UCSD-AML1 (cell line): Measurements from ENCODE around the gene MTMR8.
"Not testable (repeated sequence)": the region's sequence is repeated elsewhere in the genome, so short reads cannot be mapped to it uniquely, and the experiment has no call there.

Experiments
- DNase-seq: peaks from one replicate; lab custom pipeline; 2025; ENCODE audit not compliant: unreplicated experiment; lab: John Stamatoyannopoulos, UW

The MTMR8 gene

DNA sequence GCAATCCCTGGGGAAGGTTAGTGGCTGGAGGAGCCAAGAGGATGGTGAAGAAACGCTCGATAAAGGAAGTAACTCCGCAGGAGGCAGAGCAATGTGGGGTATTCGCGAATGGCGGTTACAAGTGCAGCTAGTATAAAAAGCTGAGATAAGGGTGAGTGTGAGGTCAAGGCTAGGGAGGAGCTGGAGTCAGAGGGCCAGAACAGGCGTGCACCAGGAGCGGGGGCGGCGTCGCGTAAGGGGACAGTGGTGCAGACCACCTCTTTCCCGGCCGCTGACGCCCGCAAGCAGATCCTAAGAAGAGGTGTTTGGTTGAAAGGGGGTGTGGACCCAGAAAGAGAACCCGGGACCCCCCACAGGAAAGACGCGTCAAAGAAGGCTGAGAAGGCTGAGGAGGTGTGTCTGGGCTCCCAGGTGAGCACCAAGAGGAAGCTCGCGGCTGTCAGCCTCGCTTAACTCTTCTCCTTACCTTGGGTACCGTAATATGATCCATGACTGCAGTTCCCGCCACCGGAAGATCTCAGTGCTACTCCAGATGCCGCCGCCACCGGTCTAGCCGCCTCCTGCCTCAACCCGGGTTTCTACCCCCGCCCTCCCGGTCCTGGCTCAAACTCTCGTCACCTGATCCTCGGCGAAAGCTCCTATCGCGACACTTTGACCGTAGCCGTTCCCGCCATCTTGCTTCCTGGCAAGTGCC, at the start of gene MTMR8:
Gene MTMR8, minus strand, starts transcription at position 579 of the 694 bp plus-strand sequence. Its CDS starts 89 bp downstream, at position 490.
- DNase-seq = peak; percentile 62

DNA sequence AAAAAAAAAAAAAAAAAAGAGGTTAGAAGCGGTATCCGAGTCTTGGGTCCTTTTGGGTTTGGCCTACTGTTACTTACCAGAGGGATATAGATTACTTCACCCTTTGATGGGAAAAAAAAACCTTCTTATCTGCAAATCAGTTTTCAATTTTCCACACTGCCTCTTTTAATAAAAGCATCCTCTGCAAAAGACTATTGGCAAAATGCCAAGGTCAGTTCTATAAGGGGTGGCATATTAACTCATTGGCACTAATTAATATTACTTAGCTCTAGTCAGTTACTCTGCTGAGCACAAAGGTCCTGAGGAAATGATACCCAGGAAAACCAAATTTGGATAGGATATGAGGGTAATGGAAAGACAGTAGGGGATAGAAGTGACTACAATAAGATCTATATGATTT, 44.3 kb upstream of the MTMR8 start:
- no peak for DNase-seq

DNA sequence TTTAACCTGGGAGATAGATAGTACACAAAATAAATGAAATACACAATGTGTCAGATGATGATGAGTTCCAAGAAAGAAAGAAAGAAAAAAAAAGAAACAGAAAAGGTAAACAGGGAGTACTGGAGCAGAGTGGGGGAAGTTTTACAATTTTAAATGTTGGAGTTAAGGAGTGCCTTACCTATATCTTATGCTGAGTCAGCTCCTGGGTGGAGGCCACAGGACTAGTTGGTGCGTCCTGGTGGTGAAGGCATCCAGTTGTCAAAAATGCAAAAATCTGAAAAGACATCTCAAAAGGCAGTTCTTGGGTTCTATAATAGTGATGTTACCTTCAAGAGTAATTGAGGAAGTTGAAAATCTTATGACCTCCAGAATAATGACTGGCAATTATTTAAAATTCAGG, 42.4 kb upstream of the MTMR8 start:
- DNase-seq = no peak

DNA sequence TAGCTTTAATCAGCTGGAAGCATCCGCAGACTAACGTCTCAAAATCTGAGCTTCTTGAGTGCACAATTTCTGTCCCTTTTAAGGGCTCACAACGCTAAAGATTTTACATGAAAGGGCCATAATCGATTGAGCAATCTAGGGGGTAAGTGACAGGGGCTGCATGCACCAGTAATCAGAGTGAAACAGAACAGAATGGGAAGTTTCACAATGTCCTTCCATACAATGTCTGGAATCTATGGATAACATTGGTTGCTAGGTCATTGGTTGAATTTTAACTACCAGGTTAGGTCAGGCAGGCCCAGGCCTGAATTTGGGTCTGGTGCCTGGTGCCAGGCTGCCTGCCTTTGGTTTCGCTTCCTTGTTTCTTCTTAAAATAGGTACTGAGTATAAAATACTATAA, 42.0 kb upstream of the MTMR8 start:
- no peak for DNase-seq

DNA sequence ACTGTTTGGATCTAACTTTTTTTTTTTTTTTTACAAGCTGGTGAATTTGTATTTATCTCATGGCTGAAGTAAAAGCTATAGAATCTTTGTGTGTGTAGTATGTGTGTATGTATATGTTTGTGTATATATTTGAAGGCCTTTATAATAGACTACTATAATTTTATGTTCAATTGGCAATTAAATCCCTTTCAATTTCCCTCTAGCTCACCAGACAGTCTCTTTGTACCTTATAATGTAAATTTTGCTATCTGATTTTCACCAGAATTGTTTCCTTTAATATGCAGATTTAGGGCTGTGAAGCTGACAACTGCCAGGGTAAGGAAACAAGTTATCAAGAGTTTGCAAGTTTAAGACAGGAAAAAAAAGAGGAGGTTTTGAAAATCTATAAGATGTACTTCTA, 33.1 kb upstream of the MTMR8 start:
- DNase-seq = no peak

DNA sequence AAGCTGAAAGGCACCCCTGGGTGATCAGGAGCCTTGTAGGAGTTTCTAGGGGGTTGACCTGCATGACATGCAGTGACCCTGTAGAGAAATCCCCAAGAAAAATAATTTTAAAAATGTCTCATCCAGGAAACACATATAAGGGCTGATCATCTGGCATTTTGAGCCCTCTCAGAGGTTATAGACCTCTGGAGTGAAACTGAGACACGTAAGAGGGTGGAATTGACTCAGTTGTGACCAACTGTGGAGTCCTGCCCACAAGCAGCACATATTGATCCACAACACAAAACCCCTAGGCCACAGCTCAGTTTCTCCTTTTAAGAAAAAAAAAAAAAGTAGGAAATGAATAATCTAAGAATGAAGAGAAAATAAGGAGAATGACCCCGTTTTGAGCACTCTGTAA, 32.5 kb upstream of the MTMR8 start:
- no peak for DNase-seq

DNA sequence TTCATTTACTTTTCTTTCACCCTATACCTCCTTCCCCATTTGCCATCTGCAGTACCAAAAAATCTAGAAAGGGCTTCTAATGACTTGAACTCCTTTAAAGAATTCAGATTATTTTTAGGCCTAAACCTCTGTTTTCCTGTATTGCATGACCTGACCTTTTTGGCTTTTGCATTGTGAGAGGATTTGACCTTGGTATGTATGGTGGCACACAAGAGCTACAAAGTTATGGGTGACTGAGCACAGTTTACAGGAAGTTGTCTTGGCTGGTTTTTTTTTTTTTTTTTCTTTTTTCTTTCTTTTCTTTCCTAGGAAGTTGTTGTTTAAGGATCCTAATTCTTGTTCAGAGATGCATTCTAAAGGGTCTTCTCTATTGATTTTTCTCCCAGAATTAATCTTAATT, 32.0 kb upstream of the MTMR8 start:
- no peak for DNase-seq

DNA sequence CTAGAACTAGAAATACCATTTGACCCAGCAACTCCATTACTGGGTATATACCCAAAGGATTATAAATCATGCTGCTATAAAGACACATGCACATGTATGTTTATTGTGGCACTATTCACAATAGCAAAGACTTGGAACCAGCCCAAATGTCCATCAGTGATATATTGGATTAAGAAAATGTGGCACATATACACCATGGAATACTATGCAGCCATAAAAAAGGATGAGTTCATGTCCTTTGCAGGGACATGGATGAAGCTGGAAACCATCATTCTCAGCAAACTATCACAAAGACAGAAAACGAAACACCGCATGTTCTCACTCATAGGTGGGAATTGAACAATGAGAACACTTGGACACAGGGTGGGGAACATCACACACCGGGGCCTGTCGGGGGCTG, 14.5 kb upstream of the MTMR8 start:
- DNase-seq = not testable (repeated sequence)

DNA sequence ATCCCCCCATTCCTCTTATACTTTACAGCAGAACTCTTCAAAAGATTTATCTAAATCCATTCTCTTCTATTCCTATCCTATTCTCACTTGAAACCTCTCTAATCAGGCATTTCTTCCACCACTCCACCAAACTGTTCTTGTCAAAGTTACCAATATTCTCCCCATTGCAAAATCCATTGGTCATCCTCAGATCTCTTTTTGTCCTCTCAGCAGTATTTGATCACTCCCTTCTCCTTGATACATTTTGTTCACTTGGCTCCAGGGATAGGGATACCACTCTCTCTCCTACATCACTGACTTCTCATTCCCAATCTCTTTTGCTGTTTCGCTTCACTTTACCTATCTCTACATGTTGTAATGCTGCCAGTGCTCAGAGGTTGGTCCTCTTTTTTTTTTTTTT, 2.8 kb upstream of the MTMR8 start:
- DNase-seq = no peak

DNA sequence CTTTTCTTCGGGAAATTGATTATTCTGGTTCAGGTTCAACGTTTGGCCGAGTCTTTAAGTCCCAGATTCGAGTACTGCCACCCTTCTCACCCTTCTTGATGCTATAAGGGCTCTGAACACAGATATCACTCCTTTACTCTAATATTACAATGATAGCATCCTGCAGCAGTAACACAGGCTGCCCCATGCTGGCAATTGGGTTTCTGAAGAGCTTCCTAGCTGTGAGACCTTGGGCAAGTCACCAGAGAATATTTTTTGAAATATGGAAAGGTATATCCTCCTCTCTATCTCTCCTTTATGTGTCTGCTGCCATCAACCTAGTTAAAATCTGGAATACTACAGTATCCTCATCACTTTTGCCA, 297 bp upstream of the MTMR8 start:
- no peak for DNase-seq

DNA sequence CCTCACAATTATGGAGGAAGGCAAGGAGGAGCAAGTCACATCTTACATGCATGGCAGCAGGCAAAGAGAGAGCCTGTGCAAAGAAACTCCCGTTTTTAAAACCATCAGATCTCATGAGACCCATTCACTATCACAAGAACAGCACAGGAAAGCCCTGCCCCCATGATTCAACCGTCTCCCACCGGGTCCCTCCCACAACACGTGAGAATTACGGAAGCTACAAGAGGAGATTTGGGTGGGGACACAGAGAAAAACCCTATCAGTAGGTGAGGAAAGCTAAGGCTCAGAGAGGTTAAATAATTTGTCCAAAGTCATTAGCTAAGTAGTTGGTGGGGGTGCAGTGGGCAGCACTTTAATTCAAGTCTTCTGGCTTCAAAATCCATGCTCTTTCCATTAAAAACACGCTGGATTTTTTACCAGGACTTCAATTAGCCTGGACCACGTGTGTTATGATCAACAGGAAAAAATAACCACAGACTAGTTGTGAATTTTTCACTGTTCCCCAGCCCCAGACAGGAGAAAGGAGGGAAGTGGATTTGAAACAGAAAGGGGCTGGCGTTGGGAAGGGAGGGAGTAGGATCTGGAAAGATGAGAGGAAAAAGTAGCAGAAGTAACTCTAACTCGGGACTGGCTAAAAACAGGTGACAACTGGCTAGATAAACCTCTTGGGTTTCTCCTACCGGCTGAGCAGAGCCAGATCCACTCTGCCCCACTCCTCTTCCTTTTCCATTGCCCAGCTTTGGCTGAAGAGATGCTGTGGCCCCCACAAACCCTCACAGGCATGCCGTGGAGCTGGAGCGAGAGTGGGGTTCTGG, 986 bp downstream of the MTMR8 start:
- no peak for DNase-seq

DNA sequence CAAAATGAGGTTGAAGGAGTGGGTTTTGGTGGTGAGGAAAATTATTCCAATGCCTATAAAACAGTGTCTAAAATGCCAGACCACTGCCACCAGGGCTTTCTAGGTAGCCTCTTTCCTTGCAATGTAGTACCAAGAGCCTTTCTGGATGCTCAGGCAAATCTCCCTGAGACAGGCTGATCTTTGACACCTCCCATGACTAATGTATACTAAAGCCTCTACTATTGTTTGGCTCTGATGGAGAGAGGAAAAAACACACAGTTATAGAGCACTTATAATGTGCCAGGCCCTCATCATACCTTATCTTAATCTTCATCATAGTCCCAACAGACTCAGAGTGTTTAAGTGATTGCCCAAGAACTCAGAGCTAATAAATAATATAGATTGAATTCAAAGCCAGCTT, 5.8 kb downstream of the MTMR8 start:
- DNase-seq = no peak

DNA sequence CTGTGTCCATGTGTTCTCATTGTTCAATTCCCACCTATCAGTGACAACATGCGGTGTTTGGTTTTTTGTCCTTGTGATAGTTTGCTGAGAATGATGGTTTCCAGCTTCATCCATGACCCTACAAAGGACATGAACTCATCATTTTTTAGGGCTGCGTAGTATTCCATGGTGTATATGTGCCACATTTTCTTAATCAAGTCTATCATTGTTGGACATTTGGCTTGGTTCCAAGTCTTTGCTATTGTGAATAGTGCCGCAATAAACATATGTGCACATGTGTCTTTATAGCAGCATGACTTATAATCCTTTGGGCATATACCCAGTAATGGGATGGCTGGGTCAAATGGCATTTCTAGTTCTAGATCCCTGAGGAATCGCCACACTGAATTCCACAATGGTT, 14.5 kb downstream of the MTMR8 start:
- DNase-seq = not testable (repeated sequence)

DNA sequence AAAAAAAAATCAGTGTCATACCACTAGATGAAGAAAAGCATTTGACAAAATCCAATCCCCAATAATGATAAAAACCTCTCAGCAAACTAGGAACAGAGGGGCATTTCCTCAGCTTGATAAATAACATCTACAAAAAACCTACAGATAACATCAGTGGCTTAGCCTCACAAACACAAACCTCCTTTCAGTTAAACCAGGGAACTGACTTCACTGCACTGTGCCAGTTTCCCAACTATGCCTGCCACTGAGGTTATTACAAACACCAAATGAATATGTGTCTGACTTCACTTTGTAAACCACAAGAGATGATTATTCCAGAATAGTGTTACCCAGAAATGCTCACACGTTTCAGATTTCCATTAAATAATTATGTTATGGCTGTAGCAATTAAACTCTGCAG, 15.3 kb downstream of the MTMR8 start:
- no peak for DNase-seq

DNA sequence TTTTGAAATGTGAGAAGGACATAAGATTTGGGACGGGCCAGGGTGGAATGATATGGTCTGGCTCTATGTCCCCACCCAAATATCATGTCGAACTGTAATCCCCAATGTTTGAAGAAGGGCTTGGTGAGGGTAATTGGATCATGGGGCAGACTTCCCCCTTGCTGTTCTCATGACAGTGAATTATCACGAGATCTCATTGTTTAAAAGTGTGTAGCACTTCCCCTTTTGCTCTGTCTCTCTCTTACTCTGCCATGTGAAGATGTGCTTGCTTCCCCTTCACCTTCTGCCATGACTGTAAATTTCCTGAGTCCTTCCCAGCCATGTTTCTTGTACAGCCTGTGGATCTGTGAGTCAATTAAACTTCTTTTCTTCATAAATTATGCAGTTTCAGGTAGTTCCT, 17.5 kb downstream of the MTMR8 start:
- no peak for DNase-seq

DNA sequence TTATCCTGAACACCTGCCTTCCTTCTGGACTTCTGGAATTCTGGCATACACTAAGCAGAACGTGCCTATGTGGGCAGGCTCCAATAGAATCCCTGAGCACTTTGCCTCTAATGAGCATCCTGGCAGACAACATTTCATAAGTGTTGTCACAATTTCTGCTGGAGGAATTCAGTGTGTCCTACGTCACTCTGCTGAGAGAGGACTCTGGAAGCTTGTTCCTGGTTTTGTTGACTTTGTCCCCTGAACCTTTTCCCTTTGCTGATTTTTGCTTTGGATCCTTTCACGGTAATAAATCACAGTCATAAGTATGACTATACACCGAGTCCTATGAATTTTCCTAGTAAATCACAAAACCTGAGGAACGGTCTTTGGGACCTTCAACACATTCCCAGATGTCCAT, 43.2 kb downstream of the MTMR8 start:
- DNase-seq = no peak

DNA sequence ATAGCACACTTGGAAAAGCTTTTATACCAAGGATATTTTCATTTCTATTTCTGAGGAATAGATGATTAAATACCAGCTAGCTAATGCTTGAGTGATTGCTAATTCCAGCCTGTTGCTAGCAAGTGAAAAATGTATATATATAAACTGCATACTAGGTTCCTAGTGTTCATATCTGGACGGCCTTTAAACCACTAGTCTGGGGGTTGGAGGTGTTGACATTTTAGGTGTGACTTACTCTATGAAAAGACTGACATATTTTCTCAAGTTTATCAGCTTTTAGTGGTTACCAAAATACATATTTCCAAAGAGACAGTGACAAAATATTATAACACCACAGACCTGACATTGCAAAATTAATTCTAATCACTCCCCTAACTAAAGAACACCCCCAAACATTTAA, 44.7 kb downstream of the MTMR8 start:
- no peak for DNase-seq

DNA sequence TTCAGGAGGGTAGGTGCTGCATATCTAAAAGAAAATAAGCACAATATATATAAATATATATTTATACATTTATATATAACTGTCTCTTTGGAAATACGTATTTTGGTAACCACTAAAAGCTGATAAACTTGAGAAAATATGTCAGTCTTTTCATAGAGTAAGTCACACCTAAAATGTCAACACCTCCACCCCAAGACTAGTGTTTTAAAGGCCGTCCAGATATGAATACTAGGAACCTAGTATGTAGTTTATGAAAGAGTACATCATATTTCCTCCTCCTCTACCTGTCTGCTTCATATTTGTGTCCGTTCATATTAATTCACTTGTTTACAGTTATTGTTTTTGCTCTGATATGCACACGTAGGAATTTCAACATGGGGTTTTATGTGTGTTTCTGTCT, 45.2 kb downstream of the MTMR8 start:
- DNase-seq = no peak

DNA sequence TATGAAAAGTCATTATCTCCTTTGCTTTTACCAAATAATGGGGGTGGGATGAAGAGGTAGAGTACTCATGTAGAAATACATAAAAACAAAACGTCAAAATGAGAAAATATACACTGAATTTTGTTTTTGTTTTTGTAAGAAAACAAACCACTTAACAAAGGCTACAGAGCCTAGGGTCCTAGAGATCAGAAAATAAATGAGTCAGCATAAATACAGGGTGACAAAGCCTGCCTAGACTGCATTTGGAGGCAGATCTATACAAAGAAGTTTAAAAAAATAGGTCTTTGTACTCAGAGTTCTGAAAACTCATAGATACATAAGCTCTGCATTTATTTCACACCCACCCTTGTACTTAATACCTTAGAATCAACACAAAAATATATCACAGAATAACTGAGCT, 52.4 kb downstream of the MTMR8 start:
- DNase-seq = no peak

DNA sequence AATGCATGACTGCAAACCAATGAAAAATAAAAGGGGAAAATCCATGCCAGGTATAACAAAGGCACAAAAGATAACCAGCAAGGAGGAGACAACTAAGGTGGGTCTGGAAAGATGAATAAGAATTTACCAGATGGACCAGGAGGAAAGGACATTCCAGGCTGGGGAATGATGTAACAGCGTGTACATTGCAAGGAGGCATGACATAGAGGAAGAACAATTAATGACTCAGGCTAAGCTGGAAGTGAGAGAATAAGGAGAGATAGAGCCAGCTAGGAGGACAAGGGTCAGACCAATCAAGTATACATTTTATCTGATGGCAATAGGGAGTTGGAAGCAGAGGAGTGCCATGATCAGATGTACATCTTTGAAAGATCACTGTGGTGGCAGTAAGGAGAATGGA, 57.0 kb downstream of the MTMR8 start:
- no peak for DNase-seq

DNA sequence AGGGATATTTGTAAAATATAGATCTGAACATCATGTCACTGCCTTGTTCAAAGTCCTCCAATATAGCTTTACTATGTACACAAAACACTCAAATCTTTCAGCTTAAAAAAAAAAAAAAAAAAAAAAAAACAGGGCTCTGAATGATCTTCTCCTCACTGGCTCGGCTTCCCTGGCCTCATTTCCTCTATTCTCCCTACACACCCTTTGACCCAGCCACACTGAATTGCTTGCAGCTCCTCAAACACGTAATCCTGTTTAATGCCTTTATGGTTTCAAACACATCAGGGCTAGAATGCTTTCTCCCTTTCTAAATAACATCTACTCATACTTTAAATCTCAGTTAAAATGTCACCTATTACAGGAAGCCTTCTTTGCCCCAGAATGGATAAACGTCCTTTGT, 60.8 kb downstream of the MTMR8 start:
- DNase-seq = no peak

DNA sequence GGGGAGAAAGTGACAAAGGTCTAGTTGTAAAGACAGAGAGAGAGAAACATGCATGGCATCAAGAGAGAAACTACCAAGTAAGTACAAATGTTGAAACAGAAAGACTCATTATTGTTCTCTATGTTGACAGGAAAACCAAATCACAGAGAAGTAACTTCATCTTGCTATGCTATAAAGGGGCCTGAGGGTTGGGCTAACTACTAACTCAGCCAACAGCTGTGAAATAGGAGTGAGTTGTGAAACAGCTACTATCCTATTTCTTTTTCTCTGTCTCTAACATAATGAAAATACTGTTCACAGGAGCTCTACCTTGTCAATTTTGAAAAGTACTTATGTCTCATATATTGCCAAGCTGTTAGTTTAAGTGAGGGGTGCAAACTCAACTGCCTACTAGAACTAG, 65.0 kb downstream of the MTMR8 start:
- DNase-seq = no peak

DNA sequence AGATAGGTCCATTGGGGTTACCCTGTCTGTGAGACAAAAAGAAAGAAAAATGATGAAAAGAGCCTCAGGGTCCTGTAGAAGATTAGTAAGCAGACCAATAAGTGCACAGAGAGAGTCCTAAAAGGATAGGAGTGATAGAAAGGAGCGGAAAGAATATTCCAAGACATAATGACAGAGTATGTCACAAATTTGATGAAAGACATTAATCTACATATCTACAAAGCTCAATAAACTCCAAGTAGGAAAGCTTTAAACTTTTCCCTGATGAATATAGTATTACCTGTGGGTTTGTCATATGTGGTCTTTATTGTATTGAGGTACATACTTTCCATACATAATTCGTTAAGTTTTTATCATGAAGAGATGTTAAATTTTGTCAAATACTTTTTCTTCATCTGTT, 73.7 kb downstream of the MTMR8 start:
- no peak for DNase-seq
